AG09319 (cell line): ENCODE results near the gene ZBTB39.
"Not testable (repeated sequence)": the region's sequence is repeated elsewhere in the genome, so short reads cannot be mapped to it uniquely, and the experiment has no call there.

Experiments used
- DNase-seq: peaks from one replicate; pipeline ENCODE4 v3.0.0-alpha.2; 2010; ENCODE audit warnings: low read depth; ENCODE audit errors: extremely low read depth
- TF ChIP-seq, protein P1 (sequence below): IDR thresholded peaks from 2 replicates; pipeline ENCODE4 v1.5.1; 2011; ENCODE audit warnings: low read depth, mild to moderate bottlenecking, inconsistent platforms, low read length, moderate library complexity

Gene ZBTB39

GRCh38 chr12:56991319-56992246, 14.8 kb downstream of the ZBTB39 start:
- no peak for DNase-seq
- TF ChIP-seq, protein P1, sequence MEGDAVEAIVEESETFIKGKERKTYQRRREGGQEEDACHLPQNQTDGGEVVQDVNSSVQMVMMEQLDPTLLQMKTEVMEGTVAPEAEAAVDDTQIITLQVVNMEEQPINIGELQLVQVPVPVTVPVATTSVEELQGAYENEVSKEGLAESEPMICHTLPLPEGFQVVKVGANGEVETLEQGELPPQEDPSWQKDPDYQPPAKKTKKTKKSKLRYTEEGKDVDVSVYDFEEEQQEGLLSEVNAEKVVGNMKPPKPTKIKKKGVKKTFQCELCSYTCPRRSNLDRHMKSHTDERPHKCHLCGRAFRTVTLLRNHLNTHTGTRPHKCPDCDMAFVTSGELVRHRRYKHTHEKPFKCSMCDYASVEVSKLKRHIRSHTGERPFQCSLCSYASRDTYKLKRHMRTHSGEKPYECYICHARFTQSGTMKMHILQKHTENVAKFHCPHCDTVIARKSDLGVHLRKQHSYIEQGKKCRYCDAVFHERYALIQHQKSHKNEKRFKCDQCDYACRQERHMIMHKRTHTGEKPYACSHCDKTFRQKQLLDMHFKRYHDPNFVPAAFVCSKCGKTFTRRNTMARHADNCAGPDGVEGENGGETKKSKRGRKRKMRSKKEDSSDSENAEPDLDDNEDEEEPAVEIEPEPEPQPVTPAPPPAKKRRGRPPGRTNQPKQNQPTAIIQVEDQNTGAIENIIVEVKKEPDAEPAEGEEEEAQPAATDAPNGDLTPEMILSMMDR: no peak

- TF ChIP-seq, protein P1: no peak
- no peak for DNase-seq
Observed at GRCh38 chr12:56990648-56991318, 15.6 kb downstream of the ZBTB39 start.

DNA sequence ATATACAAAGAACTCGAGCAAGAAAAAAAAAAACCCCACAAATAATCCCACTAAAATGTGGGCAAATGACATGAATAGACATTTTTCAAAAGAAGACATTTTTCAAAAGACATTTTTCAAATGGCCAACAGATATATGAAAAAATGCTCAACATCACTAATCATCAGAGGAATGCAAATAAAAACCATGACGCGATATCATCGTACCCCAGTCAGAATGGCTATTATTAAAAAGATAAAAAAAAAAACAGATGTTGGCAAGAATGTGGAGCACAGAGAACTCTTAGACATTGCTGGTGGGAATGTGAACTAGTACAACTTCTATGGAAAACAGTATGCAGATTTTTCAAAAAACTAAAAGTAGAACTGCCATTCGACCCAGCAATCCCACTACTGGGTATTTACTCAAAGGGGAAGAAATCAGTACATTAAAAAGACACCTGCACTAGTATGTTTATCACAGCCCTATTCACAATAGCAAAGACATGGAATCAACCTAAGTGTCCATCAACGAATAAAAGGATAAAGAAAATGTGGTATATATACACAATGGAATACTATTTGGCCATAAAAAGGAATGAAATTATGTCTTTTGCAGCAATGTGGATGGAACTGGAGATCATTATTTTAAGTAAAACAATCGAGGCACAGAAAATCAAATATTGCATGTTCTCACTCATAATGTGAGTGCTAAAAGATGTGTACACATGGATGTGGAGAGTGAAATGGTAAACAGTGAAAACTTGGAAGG, 16.3 kb downstream of the ZBTB39 start:
- TF ChIP-seq, protein P1: no peak

DNA sequence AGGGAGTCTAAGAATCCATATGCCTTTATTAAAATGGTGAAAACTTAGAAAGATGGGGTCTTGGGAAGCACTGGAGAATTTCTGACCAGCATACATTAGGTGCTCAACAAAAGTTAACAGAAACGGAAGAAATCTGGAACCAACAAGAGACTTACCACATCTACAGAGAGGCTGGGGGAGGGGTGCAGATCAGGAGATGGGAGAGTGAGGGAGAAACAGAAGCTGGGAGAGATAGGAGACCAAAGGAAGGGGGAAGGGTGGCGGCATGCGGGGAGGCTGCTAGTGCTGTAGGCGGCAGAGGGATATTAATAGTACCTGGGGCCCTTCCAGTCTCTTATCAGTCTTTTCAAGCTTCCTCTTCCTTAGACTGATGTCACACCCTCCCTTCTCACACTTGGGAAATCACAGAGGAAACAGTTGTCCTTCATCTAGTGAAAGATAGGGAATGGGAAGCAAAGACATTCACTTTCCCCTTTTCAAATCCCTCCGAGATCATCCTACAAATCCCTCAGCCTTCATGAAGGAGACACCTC, 18.1 kb downstream of the ZBTB39 start:
- TF ChIP-seq, protein P1: no peak
- no peak for DNase-seq

More for the DNA sequence above, 16.3 kb downstream of the ZBTB39 start:
- DNase-seq: no peak

DNA sequence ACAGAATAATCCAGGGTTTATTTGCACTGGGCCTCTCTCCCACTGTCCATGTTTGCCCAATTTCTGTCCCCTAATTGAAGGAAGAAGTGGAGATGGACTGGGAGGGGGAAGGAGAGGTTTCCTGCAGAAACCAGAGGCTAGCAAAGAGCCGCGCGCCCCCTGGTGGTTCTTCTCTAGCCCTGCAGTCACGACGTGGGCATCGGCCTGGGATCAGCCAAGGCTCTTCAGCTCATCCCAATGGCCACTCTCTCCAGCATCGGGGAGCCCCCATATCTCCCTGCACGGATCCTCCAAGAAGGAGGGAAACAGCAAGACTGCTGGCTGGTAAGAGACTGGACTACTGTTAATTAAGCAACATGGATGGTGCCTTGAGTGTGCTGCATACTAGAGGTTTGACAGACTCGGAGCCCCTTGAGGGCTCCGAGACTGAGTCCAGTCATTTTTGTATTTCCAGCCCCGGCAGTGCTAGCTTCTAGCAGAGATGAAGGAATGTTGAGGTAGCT, 18.7 kb downstream of the ZBTB39 start:
- TF ChIP-seq, protein P1: peak; percentile 96
- DNase-seq: peak; percentile 52

DNA sequence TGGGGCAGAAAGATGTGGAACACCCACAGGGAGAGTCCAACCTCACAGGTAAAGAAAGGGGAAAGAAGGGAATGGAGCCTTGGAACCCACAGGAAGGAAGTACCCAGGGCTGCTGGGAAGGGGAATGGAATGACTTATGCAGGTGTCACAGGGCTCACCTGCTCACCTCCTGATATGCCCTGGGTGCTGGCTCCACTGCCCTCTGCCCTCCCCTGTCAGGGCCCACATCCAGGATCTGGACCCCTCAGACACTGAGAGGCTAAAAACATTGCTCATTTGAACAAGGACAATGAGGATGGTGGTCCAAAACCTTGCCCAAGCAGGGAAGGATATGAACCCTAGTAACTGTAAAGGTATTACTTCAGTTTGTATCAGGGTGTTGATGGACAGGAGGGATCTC, 19.3 kb downstream of the ZBTB39 start:
- no peak for DNase-seq
- TF ChIP-seq, protein P1: no peak

GRCh38 chr12:56985714-56986113, 20.6 kb downstream of the ZBTB39 start:
- DNase-seq: not testable (repeated sequence)
